ENCODE data around the gene CAPN3.
A peak's percentile ranks its signal among the peaks of the same experiment; 100 is the strongest.

CAPN3 gene

DNA sequence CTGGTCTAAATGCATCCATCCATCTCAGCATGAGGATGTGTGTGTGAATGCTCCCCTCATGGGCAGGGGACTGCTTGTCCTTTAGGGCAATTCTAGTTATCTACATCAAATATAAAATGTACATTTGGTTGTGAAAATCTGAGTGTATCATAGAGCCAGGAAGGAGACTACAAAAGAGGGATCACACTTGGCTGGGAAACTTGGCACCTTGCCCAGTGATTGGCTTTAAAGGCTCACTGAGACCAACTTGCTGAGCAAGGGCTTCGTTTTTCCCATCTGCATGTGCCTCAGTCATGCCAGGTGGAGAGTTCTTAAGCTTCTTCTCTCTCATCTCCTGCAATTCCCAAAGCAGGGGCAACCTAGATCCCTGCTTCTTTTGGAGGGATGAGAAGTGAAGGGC is 5.2 kb downstream of the CAPN3 start:
- TF ChIP-seq, protein P1, sequence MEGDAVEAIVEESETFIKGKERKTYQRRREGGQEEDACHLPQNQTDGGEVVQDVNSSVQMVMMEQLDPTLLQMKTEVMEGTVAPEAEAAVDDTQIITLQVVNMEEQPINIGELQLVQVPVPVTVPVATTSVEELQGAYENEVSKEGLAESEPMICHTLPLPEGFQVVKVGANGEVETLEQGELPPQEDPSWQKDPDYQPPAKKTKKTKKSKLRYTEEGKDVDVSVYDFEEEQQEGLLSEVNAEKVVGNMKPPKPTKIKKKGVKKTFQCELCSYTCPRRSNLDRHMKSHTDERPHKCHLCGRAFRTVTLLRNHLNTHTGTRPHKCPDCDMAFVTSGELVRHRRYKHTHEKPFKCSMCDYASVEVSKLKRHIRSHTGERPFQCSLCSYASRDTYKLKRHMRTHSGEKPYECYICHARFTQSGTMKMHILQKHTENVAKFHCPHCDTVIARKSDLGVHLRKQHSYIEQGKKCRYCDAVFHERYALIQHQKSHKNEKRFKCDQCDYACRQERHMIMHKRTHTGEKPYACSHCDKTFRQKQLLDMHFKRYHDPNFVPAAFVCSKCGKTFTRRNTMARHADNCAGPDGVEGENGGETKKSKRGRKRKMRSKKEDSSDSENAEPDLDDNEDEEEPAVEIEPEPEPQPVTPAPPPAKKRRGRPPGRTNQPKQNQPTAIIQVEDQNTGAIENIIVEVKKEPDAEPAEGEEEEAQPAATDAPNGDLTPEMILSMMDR (IDR thresholded peaks at IDR 0.05; ENCODE audit: low read depth, low read length) = no peak
- no peak for DNase-seq (ENCODE audit: extremely low read depth, low read depth)

DNA sequence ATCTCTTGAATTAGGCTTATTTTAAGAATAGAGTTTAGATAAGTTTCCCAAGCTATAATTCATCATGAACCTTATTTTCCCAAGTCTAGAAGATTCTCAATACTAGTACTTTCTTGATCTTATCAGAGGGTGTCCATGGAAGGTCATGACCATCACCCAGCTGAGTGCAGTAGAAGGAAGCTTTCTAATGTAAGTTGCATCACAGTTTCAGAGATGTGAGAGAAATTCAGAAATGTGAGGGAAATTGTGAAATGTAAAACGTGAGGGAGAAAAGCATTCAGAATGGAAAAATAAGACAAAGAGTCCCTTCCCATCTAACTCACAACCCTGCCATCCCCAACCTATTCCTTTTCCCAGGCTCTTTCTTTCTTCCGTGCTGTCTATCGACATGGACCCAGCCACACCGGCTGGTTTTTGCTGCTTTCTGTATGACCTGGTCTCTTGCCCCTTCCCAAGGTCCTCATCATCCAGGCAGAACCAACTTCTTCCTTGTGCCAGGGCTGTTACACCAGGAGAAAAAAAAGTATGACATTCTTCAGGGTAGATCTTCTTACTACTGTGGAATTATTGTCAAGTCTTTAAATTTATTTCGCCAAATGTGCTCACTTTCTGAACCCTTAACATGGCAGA is 6.7 kb downstream of the CAPN3 start:
- DNase-seq (ENCODE audit: extremely low read depth, low read depth) = no peak
- TF ChIP-seq, protein P1 (IDR thresholded peaks at IDR 0.05; ENCODE audit: low read depth, low read length) = no peak

DNA sequence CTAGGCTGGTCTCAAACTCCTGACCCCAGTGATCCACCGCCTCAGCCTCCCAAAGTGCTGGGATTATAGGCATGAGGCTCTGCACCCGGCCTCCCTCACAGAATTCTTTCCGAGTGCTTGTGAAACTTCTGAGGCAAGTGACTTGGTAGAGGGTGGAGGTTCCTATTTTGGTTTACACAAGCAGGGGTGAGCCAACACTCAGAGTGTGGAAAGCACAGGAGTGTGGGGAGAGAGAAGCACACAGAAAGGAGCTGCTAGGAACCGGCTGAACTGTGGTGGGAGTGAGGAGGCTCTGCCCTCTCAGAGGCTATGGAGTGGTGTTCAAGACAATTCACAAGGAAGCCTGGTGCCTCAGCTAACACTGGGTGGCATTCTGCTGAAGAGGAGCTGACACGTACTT is 7.7 kb downstream of the CAPN3 start:
- TF ChIP-seq, protein P1 (IDR thresholded peaks at IDR 0.05; ENCODE audit: low read depth, low read length) = no peak
- no peak for DNase-seq (ENCODE audit: extremely low read depth, low read depth)

DNA sequence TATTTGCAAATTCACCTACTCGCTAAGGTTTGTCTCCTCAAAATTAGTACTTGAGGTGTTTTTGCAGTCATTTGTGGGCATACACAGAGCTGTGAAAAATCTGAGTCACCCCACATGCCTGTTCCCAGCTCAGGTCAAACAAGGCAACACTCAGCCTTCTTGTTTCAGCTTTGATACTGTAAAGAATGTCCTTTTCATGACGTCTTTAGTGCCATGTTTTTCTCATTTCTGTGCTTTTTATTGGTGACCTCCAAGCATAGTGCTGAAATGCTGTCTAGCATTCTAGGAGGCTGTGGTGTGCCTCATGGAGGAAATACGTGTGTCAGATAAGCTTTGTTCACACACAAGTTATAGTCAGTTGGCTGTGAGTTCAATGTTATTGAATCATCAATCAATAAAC is 8.8 kb downstream of the CAPN3 start:
- no peak for DNase-seq (ENCODE audit: extremely low read depth, low read depth)
- TF ChIP-seq, protein P1 (IDR thresholded peaks at IDR 0.05; ENCODE audit: low read depth, low read length) = no peak

- DNase-seq (ENCODE audit: extremely low read depth, low read depth) = no peak
- TF ChIP-seq, protein P1 (IDR thresholded peaks at IDR 0.05; ENCODE audit: low read depth, low read length) = peak; percentile 5; the same call in 1 of the 2 replicates
Observed at GRCh38 chr15:42371096-42371495, 11.8 kb downstream of the CAPN3 start.

DNA sequence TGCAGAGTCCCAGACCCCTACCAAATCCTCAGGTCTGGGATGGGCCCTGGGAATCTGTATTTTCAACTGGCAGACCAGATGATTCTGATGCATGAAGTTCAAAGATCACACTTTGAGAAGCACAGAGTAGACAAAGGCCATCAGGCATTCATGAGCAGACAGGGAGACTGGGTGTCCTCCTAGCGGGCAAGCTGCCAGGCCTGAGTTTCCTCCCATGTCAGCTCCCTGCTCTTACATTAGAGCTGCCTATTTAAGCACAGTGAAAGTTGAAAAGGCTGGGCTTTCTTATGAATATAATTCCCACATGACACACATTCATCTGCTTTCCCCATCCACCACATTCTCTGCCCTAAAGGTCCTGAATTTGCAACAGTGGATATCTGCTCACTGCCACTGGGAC is 14.0 kb downstream of the CAPN3 start:
- DNase-seq (ENCODE audit: extremely low read depth, low read depth) = no peak
- TF ChIP-seq, protein P1 (IDR thresholded peaks at IDR 0.05; ENCODE audit: low read depth, low read length) = no peak

- DNase-seq (ENCODE audit: extremely low read depth, low read depth) = no peak
- TF ChIP-seq, protein P1 (IDR thresholded peaks at IDR 0.05; ENCODE audit: low read depth, low read length) = no peak
Observed at GRCh38 chr15:42373936-42374335, 14.6 kb downstream of the CAPN3 start.
